Measurements from ENCODE around the gene DGCR6L.
"Not testable (repeated sequence)": the region's sequence is repeated elsewhere in the genome, so short reads cannot be mapped to it uniquely, and the experiment has no call there.

DGCR6L gene

DNA sequence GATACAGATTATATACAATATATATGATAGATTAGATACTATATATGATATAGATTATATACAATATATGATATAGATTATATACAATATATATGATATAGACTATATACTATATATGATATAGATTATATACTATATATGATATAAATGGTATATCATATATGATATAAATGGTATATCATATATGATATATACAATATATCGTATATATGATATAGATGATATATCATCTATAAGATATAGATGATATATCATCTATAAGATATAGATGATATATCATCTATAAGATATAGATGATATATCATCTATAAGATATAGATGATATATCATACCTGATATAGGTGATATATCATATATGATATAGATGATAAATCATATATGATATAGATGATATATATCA, 16.7 kb upstream of the DGCR6L start:
- not testable (repeated sequence) for DNase-seq (ENCODE audit: low read depth); H3K4me3 ChIP-seq (ENCODE audit: low read depth, low read length)

DNA sequence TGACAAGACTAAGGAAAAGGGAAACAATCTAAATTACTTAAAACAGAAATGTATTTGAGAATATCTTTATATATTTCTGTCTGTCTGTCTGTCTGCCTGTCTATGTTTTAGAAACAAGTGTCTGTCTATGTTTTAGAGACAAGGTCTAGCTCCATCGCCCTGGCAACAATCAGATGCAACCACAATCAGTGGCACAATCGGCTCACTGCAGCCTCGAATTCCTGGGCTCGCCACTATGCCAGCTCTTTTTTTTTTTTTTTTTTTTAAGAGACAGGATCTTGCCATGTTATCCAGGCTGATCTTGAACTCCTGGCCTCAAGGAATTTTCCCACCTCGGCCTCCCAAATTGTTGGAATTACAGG, 8.7 kb upstream of the DGCR6L start:
- not testable (repeated sequence) for H3K4me3 ChIP-seq (ENCODE audit: low read depth, low read length); DNase-seq (ENCODE audit: low read depth)

DNA sequence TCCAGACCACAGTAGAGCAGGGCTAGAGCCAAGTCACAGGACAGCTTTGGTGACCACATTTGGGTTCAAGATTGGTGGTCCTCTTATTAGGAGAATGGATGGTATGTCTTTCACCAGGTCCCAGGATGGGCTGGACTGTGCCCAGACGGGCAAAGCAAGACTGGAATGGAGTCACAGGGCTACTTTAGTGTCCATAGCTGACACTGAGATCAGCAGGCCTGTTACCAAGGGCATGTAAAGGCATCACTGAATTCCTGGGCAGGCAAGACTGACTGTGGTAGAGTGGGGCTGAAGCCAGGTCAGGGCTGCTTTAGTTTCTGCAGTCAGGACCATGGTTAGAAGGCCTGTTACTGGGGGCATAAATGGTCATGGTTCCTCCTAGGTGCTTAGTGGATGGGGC, 6.1 kb upstream of the DGCR6L start:
- DNase-seq (ENCODE audit: low read depth); H3K4me3 ChIP-seq (ENCODE audit: low read depth, low read length): not testable (repeated sequence)

DNA sequence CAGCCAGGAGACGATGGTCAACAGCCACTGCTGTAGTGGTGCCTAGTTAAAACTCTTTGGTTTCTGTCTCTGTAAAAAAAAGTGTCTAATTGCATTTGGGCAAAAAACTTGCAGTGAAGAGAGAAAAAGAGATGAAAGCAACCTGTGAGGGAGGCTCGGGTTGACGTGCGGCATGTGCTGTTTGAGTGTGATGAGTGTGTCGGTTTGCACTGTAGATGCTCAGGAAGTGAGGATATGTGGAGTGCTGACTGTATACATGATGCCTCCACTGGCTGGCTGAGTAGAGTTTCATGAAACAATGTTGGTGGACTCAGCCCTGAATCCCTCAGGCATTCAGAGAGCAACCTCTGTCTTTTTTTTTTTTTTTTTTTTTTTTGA, 4.3 kb upstream of the DGCR6L start:
- DNase-seq (ENCODE audit: low read depth) = no peak
- no peak overlapping the region for H3K4me3 ChIP-seq (ENCODE audit: low read depth, low read length)

DNA sequence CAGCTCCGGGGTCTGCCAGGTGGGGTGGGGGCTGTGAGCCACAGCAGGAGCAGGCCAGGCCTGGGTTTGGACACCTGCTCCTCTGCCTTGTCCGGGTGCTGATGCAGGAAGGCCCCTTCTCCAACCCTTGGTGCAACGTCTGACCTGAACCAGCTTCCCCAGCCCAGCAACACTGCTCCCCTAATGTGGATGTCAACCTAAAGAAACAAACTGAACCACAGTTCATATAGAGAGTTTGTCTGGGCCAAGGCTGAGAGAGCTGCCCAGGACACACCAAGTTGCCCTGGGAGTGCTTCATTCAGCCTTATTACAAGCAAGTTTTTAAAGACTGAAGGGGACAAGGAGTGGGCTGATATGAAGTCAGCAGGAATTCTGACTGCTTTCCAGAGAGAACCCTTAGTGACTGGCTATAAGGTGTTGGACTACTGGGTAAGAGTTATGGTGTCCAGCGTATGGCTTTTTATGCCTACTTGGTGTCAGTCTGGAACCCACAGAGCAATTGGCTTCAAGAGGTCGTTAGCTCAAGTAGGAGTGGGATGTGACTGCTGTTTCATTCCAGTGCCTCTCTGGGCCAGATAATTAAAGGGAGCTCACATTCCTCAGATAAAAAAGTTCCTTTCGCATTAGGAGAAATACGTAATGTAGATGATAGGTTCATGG, 1.8 kb upstream of the DGCR6L start:
- not testable (repeated sequence) for DNase-seq (ENCODE audit: low read depth)

DNA sequence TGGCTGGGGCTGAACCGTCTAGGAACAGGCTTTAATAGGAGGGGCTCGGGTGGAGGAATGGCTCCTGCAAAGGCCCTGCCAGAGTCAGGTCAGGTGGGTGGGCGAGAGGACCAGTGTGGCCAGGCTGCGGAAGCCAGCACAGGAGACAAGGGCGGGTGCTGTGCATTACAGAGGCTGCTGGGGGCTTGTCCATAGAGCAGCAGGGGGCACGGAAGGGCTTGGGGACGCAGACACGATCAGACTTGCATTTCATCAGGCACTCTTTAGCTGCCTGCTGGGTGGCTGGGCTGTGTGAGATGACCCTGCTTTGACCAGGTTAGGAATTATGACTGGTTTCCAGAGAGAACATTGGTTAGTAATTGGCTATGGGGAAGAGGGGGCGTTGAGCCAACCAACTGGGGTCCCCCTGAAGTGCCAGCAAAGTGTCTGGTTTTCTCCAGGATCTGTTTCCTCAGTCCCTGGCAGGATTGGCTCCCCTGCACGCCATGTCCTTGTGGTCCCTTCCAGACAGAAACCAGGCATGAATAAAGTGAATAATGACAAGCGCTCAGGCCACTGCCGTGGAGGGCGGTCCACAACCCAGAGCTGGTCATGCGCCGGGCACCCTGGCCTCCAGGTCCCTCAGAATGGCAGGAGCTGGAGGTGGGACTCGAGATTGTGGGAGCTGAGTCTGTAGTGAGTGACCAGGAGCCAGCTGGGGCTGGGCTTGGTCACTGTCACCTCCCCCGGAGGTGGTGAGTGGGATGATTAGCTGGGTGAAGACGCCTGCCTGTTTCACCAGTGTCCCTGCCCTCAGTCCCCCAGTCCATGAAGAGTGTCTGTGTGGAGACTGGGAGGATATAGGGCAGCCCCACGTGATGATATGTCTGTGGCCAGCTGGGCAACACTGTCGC, 1.0 kb upstream of the DGCR6L start:
- DNase-seq (ENCODE audit: low read depth) = not testable (repeated sequence)
- H3K4me3 ChIP-seq (ENCODE audit: low read depth, low read length) = peak overlapping the region; percentile 65

More for the DNA sequence above, 1.8 kb upstream of the DGCR6L start:
- not testable (repeated sequence) for H3K4me3 ChIP-seq (ENCODE audit: low read depth, low read length)

DNA sequence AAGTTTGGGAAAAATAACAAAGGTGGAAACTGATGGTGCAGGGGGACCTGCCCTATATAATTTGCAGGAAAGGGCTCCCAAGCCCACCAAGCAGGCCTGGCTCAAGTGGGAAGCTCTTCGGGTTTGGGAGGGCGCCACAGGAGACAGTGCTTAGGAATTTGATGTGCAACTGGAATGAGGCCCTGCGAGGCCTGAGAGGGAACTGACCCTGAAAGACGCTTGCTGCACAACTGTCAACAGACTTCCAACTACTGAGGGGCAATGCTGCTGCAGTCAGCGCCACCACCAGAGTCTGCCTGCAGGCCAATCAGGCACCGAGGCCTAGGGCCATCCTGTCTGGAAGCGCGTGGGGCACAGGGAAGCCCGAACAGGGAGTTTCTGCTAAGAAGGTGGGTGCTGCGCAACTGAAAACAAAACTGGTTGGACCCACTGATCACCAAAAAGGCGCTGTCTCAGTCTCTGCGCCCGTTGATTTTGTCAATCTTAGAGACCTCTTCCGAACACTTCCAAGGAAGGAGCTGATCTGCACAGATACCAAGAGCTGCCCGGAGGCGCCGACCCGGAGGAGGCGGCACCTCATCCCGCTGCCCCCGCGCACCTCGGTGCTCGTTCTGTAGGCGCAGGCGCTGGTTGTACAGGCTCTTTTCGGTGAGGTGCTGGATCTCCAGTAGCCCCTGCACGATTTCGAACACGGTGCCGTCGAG, 667 bp downstream of the DGCR6L start:
- no peak for DNase-seq (ENCODE audit: low read depth)
- peak overlapping the region; percentile 65 for H3K4me3 ChIP-seq (ENCODE audit: low read depth, low read length)

DNA sequence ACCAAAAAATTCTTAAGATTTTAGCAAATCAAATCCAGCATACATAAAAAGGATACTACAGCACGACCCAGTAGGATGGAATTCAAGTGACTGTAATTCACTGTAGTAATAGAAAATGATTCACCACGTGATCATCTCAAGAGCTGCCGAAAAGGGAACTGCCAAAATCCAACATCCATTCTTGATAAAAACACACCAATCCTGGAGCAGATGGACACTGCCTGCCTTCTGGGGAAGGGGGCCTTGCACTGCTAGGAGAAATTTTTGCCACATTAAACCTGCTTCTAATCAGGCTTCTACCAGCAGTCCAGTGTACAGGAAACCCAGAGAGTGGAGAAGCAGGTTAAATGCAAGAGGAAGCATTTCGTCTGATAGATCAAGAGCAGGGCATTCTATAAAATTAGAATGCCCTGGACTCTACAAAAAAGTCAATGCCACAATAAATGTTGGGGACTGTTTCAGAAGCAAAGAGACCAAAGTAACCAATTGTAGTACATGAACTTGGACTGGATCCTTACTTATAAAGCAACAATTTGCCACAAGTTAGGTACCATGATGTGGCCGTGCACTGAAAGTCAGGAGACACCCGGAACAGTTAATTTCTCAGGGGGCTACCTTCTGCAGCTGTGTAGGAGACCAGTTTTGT, 1.7 kb downstream of the DGCR6L start:
- H3K4me3 ChIP-seq (ENCODE audit: low read depth, low read length); DNase-seq (ENCODE audit: low read depth): not testable (repeated sequence)

DNA sequence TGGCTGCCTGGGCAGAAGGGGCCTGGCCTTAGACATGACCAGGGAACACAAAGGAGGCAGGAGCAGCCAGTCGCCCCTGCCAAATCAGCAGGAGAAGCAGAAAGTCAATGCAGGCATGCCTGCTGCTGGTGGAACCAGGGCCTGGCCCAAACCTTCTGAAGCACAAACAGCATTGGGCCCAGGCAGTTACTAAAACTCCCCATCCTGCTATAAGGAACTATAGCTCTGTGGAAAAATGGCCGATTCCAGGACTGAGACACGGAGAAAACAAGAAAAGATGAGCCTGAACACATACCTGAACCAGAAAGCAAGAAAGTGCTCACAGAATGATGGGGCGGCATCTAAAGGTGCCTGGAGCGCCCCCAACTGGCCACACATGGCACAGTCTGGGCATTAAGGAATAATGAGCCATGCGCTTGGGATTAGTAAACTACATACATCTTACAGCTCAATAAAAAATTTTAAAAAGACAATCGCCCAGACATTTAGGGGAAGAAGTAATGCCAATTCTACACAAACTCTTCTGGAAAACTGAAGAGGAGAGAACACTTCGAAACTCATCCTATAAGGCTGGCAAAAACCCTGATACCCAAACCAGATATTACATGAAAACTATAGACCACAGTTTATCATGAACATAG, 2.3 kb downstream of the DGCR6L start:
- H3K4me3 ChIP-seq (ENCODE audit: low read depth, low read length); DNase-seq (ENCODE audit: low read depth): not testable (repeated sequence)

DNA sequence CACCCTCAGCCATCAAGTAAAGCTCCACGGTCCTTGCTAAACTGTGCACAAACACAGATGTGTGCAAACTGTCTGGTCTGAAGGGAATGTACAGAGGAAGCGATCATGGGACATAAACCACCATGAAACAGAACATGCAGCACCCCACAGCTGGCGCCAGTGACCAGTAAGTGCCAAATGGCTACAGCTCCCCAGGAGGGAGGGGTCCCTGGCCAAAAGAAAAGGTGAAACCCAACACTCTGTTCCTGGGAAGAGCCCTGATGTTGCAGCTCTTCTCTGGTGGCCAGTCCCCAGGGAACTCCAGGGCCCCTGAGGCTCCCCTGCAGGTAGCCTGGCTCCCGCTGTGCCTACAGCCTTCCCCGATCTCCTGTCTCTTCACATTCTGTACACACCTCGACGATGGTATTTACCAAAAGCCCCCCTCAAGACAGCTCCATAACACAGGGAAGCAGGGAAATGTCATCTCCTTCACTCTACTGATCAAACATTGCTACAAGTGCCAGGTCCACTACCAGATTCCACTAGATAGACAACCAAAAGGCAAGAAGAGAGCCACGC, 2.9 kb downstream of the DGCR6L start:
- no peak for DNase-seq (ENCODE audit: low read depth)

DNA sequence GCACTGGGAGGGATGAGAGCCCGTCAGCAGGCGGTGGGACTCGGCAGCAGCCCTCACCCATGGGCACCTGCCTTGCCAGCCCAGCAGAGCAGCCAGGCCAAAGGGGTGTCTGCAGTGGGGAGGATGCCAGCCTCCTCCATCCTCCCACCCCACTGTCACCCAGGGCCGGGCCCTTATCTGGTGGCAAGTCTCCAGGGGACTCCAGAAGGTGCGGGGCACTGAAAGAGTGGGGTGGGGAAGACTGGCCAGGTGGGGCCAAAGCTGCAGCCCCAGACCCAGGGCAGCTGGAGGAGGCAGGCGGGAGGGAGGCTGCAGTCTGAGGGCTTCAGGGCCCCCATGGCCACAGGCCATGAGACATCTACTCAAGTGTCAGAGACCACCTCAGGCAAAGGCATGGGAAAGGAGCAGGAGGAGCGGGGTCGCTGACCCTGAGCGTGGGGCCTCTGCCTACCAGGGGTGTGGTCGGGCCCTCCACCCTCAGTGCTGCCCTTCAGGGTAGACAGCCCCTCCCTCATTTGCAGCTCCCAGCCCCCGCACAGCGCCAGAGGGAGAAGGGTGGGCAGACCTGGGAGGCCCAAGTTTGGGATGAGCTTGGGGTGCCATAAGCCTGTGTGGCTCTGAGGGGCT, 3.5 kb downstream of the DGCR6L start:
- no peak overlapping the region for H3K4me3 ChIP-seq (ENCODE audit: low read depth, low read length)
- DNase-seq (ENCODE audit: low read depth) = no peak

More for the DNA sequence above, 2.9 kb downstream of the DGCR6L start:
- H3K4me3 ChIP-seq (ENCODE audit: low read depth, low read length) = no peak overlapping the region

DNA sequence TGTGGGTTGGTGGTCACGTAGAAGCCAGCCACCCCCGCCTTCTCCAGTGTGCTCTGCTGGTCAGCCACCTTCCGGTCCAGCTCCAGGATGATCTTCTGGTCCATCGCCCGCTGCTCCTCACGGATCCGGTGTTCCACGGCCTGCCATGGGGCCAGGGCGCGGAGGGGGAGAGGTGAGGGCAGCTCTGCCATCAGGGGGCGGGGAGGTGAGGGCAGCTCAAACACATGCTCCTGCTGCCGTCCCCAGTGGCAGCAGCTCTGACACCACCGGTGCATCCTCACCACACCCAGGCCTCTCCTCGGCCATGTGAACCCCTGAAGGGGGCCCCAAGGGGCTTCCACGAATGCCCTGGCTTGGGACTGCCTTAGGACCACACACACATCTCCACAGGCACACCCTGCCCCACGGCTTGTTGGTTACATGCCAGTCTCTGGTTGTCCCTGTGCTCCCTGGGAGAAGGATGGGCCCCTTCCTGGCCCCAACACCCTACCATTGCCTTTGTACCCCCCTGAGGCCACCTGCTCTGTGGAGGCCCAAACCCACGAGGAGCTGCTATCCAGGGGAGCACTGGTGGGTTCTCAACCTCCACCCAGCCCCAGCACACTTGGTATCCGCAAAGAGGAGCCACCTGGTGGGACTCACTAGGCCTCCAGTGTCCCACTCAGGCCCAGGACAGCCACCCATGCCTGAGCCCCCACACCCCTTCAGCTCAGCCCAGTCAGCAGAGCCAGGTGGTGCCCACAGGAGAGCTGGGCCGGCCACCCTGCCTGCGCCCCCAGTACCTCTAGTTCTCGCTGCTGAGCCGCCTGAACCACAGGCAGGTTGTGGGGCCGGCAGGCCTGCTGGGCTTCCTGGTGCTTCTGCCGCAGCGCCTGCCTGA, 4.3 kb downstream of the DGCR6L start:
- no peak overlapping the region for H3K4me3 ChIP-seq (ENCODE audit: low read depth, low read length)
- DNase-seq (ENCODE audit: low read depth) = no peak

DNA sequence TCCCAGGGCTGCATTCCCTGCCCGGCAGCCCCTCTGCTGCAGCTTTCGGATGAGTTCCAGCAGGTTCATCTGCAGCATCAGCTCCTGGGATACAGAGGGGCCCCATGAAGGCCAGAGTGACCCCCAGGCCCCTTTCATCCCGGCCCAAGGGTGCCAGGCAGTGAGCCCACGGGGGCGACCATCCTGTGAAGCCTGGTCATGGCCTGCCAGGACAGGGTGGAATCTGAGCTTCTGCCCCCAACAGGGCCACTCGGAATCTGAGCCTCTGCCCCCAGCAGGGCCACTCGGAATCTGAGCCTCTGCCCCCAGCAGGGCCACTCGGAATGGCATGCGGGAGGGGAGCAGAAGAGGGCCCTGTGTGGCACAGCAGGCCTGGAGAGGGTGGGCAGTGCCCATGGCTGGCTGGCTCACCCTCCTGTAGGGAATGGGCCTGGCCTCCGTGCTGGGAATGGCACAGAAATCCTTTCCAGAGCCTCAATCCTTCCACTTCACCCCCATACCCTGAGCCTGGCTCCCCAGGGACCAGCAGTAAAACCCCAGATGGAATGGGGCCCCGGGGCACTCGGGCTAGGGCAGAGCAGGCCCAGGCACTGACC, 5.0 kb downstream of the DGCR6L start:
- DNase-seq (ENCODE audit: low read depth); H3K4me3 ChIP-seq (ENCODE audit: low read depth, low read length): not testable (repeated sequence)

DNA sequence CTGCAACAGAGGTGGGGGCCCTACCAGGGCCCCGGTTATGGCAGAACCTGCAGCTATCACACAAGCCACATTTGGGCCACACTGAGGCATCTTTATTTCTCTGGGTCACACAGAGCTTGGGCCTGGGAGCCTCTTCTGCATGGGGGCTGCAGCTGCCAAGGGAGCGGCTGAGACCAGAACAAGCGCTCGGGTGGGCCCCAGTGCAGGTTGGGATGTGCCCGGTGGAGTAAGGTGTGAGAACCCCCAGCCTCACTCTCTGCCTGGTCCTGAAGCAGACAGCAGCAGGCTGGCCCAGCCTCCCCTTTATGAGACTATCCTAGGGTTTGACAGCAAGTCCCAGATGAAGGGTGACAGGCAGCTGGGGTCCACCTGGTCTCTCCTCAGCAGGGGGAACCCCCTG, 5.7 kb downstream of the DGCR6L start:
- DNase-seq (ENCODE audit: low read depth); H3K4me3 ChIP-seq (ENCODE audit: low read depth, low read length): not testable (repeated sequence)

DNA sequence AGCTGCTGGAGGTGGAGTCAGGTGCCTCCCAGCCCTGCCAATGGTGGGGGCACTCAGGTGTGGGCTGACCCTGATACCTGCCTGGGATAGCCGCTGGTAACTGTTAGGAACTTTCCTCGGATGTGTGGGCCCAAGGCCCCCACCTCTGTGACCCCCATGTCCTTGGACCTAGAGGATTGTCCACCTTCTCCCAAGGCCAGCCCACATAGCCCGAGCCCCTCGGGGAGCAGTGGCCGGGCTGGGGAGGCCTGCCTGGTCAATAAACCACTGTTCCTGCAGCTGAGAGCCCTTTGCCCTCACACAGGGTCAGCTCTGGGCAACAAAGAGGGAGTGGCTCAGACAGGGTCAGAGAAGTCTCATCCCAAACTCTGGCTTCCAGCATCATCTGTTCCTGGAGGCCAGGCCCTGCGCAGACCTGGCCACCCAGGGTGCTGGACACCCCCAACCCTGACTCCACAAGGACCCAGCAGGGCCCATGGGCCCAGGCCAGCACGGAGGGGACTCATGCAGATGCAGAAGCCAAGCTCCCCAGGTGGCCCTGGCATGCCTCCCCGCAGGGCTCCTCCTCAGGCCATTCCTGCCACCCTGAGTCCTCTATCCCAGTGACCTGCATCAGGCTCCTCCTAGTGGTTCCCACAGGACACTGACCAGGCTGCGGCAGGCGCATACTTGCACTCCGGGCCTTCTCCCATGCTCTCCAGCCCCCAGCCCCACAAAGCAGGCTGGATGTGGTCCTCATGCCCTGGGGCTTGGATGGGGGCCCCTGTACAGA, 6.4 kb downstream of the DGCR6L start:
- DNase-seq (ENCODE audit: low read depth); H3K4me3 ChIP-seq (ENCODE audit: low read depth, low read length): not testable (repeated sequence)

DNA sequence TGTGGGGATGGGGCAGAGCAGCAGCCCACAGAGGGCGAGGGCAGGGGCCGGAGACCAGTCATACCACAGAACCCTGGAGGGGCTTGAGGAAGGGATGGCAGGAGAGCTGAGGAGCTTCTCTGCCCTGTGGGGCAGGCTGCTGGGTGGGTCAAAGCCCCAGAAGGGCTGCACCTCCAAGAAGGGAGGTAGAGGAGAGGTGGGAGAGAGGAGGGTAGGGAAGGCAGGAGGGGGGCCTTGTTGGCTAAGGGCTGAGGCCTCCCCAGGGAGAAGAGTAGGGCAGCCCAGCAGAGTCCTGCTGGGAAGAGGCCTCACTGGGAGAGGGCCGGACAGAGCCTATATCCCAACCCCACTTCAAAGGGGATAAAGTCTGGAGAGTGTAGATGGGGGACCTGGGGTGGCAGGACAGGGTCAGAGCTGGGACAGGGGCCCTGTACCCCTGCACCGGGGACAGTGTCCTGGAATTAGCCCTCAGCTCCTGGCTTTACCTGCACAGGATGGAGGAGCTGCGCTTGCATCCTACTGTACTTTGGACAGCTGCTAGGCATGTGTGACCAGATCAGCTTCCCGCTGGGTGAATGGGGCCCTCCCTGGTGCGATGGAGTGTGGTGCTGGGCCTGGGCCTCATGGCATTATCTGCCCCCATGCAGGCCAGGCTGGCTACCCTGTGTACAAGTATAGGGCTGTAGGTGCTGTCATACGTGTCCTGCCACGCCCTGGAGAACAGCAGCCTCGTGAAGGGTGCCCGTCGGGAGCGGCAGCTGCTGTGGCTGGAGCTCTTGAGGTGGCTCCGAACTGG, 7.3 kb downstream of the DGCR6L start:
- DNase-seq (ENCODE audit: low read depth) = no peak
- H3K4me3 ChIP-seq (ENCODE audit: low read depth, low read length) = no peak overlapping the region
